ENCODE measurements around the gene ACAD10. TPM values are rescaled to one million over a fixed set of nuclear protein-coding genes. Genes with fewer than 3 reads are reported as not detected.

The ACAD10 gene
- total RNA-seq, 4 donors from 2014 or later: 49.0 to 198 (median 54.7) TPM

DNA sequence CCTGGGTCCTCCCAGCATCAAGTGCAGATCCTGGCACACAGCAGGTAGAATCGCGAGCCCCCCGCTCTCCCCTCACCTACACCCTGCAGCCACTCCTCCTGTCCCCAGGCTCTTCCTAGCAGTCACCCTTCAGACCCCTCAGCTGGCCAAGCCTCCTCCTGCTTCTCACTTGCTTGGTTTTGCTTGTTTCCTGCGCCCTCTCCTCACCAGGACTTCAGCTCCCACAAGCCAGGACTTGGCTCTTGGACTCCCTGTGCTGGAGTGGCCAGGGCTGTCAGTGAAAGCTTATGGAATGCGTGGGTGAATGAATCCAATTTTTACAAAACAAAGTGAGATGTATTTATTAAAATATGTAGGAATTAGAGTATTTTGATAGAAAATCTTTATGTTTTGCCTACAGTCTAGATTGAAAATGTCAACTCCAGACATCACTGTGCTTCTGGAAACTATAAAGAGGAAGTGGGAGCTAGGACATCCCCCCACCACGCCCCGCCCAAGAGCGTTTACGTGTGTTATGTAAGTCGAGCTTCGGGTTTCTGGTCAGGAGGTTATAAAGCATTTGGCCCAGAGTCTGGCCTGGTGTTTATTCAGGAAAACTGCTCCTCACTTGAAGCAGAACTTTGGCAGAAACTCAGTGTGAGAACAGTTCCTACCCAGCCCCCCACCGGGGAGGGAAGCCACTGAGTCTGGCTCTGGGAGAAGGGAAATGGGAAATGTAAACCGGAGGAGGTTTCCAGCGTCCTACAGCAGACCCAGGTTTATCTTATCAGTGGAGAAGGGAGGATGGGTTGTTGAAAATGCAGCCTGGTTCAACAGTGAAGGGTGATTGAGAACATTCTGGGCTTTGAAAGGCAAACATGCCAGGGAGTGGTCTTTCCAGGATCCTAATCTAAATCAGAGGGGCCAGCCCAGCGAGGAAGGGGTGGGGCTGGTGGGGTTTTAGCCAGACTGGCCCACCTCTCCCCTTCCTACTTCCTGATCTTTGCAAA is 89.6 kb downstream of the ACAD10 start:
- peaks cover 60 to 100% (median 96%) of the 10 kb centered on the region in 4 donors for H3K4me1 ChIP-seq
- H3K27me3 ChIP-seq: no peaks in the 10 kb centered on the region
- H3K9me3 ChIP-seq: no peaks in the 10 kb centered on the region
- WGBS, 2 donors (ENCODE audit: low coverage in 1 of 2): 15 to 16% methylated on average over 3 to 15 of the region's 15 CpGs
- intact Hi-C loops (cut with DNase I; ENCODE audit: low total_unique reads) (no loop called here), in situ Hi-C loops (cut with MboI; ENCODE audit: low pct_ligation_motif_present in 1 of 4, low pct_unique_long_range_greater_than_20kb in 1 of 4, low sequenced_read_pairs in 3 of 4) (no loop called here)
- peak; percentile 90 for DNase-seq
- TF ChIP-seq POLR2A (IDR thresholded peaks at IDR 0.05) (peak; percentile 53), EP300 (IDR thresholded peaks at IDR 0.05; ENCODE audit: low read depth) (no peak), POLR2AphosphoS5 (IDR thresholded peaks at IDR 0.05) (peak; percentile 81 to 89 (median 87))
- TF ChIP-seq, protein P1, sequence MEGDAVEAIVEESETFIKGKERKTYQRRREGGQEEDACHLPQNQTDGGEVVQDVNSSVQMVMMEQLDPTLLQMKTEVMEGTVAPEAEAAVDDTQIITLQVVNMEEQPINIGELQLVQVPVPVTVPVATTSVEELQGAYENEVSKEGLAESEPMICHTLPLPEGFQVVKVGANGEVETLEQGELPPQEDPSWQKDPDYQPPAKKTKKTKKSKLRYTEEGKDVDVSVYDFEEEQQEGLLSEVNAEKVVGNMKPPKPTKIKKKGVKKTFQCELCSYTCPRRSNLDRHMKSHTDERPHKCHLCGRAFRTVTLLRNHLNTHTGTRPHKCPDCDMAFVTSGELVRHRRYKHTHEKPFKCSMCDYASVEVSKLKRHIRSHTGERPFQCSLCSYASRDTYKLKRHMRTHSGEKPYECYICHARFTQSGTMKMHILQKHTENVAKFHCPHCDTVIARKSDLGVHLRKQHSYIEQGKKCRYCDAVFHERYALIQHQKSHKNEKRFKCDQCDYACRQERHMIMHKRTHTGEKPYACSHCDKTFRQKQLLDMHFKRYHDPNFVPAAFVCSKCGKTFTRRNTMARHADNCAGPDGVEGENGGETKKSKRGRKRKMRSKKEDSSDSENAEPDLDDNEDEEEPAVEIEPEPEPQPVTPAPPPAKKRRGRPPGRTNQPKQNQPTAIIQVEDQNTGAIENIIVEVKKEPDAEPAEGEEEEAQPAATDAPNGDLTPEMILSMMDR (IDR thresholded peaks at IDR 0.05): no peak
- H3K27ac ChIP-seq: peak overlapping the region; percentile 93 to 98 (median 96)
- H3K4me3 ChIP-seq: peak overlapping the region in 2 of 4 donors; percentile 3 to 22
- H3K36me3 ChIP-seq: no peaks in the 10 kb centered on the region

DNA sequence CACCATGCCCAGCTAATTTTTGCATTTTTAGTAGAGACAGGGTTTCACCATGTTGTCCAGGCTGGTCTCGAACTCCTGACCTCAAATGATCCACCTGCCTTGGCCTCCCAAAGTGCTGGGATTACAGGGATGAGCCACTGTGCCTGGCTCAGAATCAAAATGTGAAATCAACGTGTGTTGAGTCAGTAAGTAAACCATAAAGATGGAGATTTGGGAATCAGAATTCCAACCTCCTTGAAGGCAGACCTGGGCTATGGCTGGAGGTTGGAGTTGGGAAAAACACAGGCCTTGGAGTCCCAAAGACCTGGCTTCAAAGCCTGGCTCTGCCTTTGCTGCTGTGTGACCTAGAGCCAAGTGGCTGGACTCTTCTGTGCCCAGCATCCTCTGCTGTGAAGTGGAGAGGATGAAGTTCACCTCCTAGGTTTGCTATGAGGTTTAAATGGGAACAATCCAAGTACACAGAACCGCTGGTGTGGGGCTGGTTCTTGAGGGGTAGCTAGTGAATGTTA is 91.0 kb downstream of the ACAD10 start:
- 40% methylated on average over 3 of the region's 3 CpGs; no CpG with 5 or more reads in 1 of the 2 donors for WGBS, 2 donors (ENCODE audit: low coverage in 1 of 2)

DNA sequence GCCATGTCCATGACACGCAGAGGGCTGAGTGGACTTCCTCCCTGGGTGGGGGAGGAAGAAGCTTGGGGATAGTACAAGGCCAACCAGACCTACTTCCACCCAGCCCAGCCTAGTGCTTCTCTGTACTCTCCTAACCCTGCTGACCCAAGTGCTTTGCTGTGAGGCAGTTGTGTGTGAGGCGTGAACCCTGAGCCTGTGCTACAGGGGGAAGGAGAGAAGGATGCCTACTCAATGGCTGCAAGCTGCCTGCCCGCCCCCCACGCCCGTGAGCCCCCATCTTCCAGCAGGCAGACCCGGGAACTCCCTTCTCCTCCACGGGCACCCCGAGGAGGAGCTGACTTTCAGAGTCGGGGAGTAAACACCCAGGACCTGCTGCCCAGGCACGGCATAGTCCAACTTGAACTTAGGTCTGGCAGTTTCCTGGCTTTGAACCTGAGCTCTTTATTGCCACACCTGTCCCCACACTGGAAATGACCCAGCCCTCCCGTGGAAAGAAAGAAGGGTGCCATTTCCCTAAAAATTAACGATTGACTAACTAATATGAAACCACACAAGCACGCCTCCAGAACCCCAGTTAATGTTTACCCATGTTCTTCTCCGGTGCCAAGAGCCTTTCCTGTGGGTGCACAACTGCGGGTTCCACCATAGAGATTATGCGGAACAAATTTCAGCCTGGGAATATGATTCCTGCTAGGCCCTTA is 91.6 kb downstream of the ACAD10 start:
- Histone ChIP-seq H3K4me1 (peaks cover 50 to 89% (median 84%) of the 10 kb centered on the region in 4 donors), H3K4me3 (no peak overlapping the region)
- WGBS, 2 donors (ENCODE audit: low coverage in 1 of 2): 53% methylated on average over 16 of the region's 16 CpGs; no CpG with 5 or more reads in 1 of the 2 donors

More for the DNA sequence above, 91.0 kb downstream of the ACAD10 start:
- Histone ChIP-seq H3K27me3 (no peaks in the 10 kb centered on the region), H3K4me1 (peaks cover 50 to 95% (median 90%) of the 10 kb centered on the region in 4 donors), H3K9me3 (no peaks in the 10 kb centered on the region), H3K36me3 (peaks cover 0 to 7% (median 3%) of the 10 kb centered on the region in 4 donors), H3K4me3 (no peak overlapping the region), H3K27ac (peak overlapping the region; percentile 93 to 98 (median 96))
- in situ Hi-C loops (cut with MboI; ENCODE audit: low pct_ligation_motif_present in 1 of 4, low pct_unique_long_range_greater_than_20kb in 1 of 4, low sequenced_read_pairs in 3 of 4): no loop called here
- DNase-seq: no peak
- TF ChIP-seq POLR2AphosphoS5 (IDR thresholded peaks at IDR 0.05) (no peak), POLR2A (IDR thresholded peaks at IDR 0.05) (no peak), EP300 (IDR thresholded peaks at IDR 0.05; ENCODE audit: low read depth) (no peak)
- TF ChIP-seq, protein P1 (IDR thresholded peaks at IDR 0.05): no peak
- intact Hi-C loops (cut with DNase I; ENCODE audit: low total_unique reads): no loop called here

DNA sequence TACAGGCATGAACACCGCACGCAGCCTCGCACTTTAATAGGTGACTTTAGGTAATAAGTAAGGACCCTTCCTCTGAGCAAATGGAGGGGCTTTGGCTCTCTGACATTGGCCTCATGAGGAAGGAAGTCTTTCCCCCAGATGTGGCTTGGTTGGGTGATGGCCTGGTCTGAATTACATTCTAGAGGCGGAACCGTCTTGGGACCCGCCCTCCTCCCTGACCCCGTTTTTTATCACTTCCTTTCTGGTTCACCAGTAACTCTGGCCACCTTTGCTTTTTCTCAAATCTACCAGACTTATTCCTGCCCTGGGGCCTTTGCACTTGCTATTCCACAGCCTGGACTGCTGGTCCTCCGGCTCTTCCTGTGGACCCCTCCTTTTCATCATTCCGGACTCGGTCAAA is 94.3 kb downstream of the ACAD10 start:
- Histone ChIP-seq H3K27me3 (no peaks in the 10 kb centered on the region), H3K4me1 (peaks cover 29 to 62% (median 58%) of the 10 kb centered on the region in 4 donors), H3K27ac (peak overlapping the region; percentile 93 to 98 (median 96)), H3K36me3 (peaks cover 0 to 35% (median 21%) of the 10 kb centered on the region in 4 donors), H3K4me3 (no peak overlapping the region), H3K9me3 (no peaks in the 10 kb centered on the region)
- DNase-seq: peak; percentile 62
- intact Hi-C loops (cut with DNase I; ENCODE audit: low total_unique reads) (no loop called here), in situ Hi-C loops (cut with MboI; ENCODE audit: low pct_ligation_motif_present in 1 of 4, low pct_unique_long_range_greater_than_20kb in 1 of 4, low sequenced_read_pairs in 3 of 4) (no loop called here)
- TF ChIP-seq POLR2AphosphoS5 (IDR thresholded peaks at IDR 0.05): no peak
- TF ChIP-seq POLR2A (IDR thresholded peaks at IDR 0.05): no peak
- TF ChIP-seq, protein P1 (IDR thresholded peaks at IDR 0.05): no peak
- TF ChIP-seq EP300 (IDR thresholded peaks at IDR 0.05; ENCODE audit: low read depth): no peak
- WGBS, 2 donors (ENCODE audit: low coverage in 1 of 2): 81 to 86% methylated on average over 4 to 10 of the region's 10 CpGs

More for the DNA sequence above, 91.6 kb downstream of the ACAD10 start:
- H3K27me3 ChIP-seq: no peaks in the 10 kb centered on the region
- TF ChIP-seq EP300 (IDR thresholded peaks at IDR 0.05; ENCODE audit: low read depth) (no peak), POLR2A (IDR thresholded peaks at IDR 0.05) (peak; percentile 28), POLR2AphosphoS5 (IDR thresholded peaks at IDR 0.05) (peak in 1 of 3 donors; percentile 60)
- intact Hi-C loops (cut with DNase I; ENCODE audit: low total_unique reads) (no loop called here), in situ Hi-C loops (cut with MboI; ENCODE audit: low pct_ligation_motif_present in 1 of 4, low pct_unique_long_range_greater_than_20kb in 1 of 4, low sequenced_read_pairs in 3 of 4) (no loop called here)
- H3K9me3 ChIP-seq: no peaks in the 10 kb centered on the region
- peak overlapping the region; percentile 93 to 98 (median 96) for H3K27ac ChIP-seq
- peak; percentile 82 for DNase-seq
- H3K36me3 ChIP-seq: peaks cover 0 to 8% (median 3%) of the 10 kb centered on the region in 4 donors
